Stimulated activated CD8-positive, alpha-beta memory T cell treated with anti-CD3 and anti-CD28 coated beads, Interleukin-15, amount 100 ng/mL, for 24 hours (primary cell): ENCODE measurements around the gene CTDSPL2.
"Not testable (repeated sequence)": the region's sequence is repeated elsewhere in the genome, so short reads cannot be mapped to it uniquely, and the experiment has no call there.

Source experiments
- DNase-seq: peaks from one replicate; pipeline ENCODE4 v3.0.0-alpha.2; 2020; ENCODE audit warnings: low read depth

CTDSPL2 gene

GRCh38 chr15:44485880-44486279 is 58.5 kb downstream of the CTDSPL2 start:
- no peak for DNase-seq

GRCh38 chr15:44489464-44489863 is 62.0 kb downstream of the CTDSPL2 start:
- no peak for DNase-seq

GRCh38 chr15:44490622-44491021 is 63.2 kb downstream of the CTDSPL2 start:
- DNase-seq: no peak

GRCh38 chr15:44492040-44492439 is 64.6 kb downstream of the CTDSPL2 start:
- DNase-seq: no peak

- no peak for DNase-seq
These were observed 65.2 kb downstream of the CTDSPL2 start for GRCh38 chr15:44492672-44493071.

GRCh38 chr15:44495562-44495961 is 68.1 kb downstream of the CTDSPL2 start:
- no peak for DNase-seq

- DNase-seq: no peak
These were observed 73.1 kb downstream of the CTDSPL2 start for GRCh38 chr15:44500555-44500954.

GRCh38 chr15:44501768-44502366 is 74.4 kb downstream of the CTDSPL2 start:
- DNase-seq: no peak

GRCh38 chr15:44516436-44516835 is 89.0 kb downstream of the CTDSPL2 start:
- DNase-seq: no peak

- no peak for DNase-seq
These were observed 92.1 kb downstream of the CTDSPL2 start for GRCh38 chr15:44519537-44519936.

- DNase-seq: no peak
These were observed 97.6 kb downstream of the CTDSPL2 start for GRCh38 chr15:44525018-44525417.

- no peak for DNase-seq
These were observed 99.8 kb downstream of the CTDSPL2 start for GRCh38 chr15:44527241-44527640.

- DNase-seq: no peak
These were observed 102.6 kb downstream of the CTDSPL2 start for GRCh38 chr15:44529864-44530604.

GRCh38 chr15:44530653-44531052 is 103.2 kb downstream of the CTDSPL2 start:
- no peak for DNase-seq

GRCh38 chr15:44532275-44532674 is 104.8 kb downstream of the CTDSPL2 start:
- DNase-seq: not testable (repeated sequence)

GRCh38 chr15:44532689-44533088 is 105.3 kb downstream of the CTDSPL2 start:
- DNase-seq: no peak

- DNase-seq: no peak
These were observed 107.7 kb downstream of the CTDSPL2 start for GRCh38 chr15:44535092-44535491.

- DNase-seq: no peak
These were observed 108.3 kb downstream of the CTDSPL2 start for GRCh38 chr15:44535523-44536301.

- no peak for DNase-seq
These were observed 109.0 kb downstream of the CTDSPL2 start for GRCh38 chr15:44536302-44536961.

- DNase-seq: peak; percentile 83
These were observed 109.7 kb downstream of the CTDSPL2 start, which contains the start of gene EIF3J for GRCh38 chr15:44536962-44537734. Gene EIF3J (plus strand): TSS chr15:44537147. CDS start chr15:44537195, 48 bp downstream.

GRCh38 chr15:44537735-44538240 is 110.4 kb downstream of the CTDSPL2 start:
- DNase-seq: no peak
